GM19468 (cell line): ENCODE results near the gene ADGRA3.
"Not testable (repeated sequence)": the region's sequence is repeated elsewhere in the genome, so short reads cannot be mapped to it uniquely, and the experiment has no call there.

ENCODE experiments used
- ATAC-seq: cut with Tn5 transposase; IDR thresholded peaks from one replicate; pipeline ENCODE4 v1.9.1; 2021; ENCODE audit warnings: mild to moderate bottlenecking, moderate library complexity, moderate number of reproducible peaks; ENCODE audit not compliant: unreplicated experiment; ENCODE audit errors: extremely low read depth

The ADGRA3 gene

DNA sequence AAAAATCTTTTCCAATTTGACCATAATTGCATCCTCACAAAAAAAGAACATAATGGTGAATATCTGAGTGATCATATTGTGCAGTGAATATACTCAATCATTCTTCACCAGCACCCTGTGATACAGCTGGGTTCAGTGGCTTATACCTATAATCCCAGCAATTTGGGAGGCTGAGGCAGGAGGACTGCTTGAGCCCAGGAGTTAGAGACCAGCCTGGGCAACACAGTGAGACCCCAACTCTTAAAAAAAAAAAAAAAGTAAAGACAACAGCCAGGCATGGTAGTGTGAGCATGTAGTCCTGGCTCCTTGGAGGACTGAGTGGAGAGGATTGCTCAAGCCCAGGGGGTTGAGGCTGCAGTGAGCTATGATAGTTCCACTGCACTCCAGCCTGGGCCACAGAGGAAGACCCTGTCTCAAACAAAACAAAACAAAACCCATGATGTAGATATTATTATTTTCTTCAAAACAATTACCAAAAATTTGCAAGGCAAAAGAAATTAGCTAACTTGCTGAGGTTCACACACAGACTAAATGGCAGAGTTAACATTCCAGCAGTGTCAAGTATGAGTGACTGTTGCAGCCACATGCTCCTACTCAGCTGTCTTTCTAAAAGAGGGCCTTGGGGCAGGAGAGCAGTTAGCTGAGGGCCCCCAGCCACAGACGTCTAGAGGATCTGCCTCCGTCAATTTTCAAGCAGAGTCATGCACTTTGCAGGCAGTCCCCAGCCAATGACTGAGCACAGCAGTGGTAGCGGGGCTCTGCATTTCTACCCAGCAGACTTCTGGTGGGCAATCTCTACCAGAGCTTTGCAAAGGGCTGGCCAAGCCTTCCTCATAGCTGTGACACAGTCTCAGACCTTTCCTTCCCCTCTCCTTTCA is 33.4 kb downstream of the ADGRA3 start:
- no peak for ATAC-seq

- ATAC-seq = no peak
Measured at GRCh38 chr4:22480675-22481327, 35.1 kb downstream of the ADGRA3 start.

DNA sequence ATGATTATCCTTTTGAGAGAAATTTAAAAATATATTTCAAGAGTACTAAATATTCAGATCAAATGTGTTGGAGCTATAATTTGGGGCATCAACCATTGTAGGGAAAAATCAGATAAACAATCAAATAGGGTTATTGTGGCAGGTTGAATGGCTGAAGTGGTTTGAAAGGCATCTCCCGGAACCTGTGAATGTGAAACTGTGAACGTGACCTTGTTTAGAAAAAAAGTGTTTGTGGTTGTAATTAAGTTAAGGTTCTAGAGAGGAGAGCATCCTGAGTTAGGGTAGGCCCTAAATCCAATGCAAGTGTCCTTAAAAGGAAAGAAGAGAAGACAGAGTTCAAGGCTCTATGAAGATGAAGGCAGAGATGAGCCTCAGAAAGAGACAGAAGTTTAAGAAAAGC is 37.4 kb downstream of the ADGRA3 start:
- ATAC-seq = no peak

DNA sequence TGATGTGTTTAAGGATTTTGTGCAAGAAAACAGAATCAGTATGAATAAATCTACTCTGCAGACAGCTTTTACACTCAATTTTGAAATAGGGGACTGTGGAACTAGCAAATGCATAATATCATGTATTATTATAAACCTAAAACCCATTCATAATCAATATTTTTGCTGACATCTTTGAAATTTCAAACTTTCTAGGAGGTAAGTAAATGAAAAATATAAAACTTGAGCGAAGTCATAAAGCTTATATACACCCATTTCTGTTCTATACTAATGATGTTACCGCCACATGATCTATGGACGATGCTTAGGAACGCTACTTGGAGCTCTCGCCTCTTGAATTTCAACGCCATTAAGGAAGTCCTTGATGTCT is 38.1 kb downstream of the ADGRA3 start:
- no peak for ATAC-seq

GRCh38 chr4:22477136-22477812 is 38.6 kb downstream of the ADGRA3 start:
- ATAC-seq = no peak

DNA sequence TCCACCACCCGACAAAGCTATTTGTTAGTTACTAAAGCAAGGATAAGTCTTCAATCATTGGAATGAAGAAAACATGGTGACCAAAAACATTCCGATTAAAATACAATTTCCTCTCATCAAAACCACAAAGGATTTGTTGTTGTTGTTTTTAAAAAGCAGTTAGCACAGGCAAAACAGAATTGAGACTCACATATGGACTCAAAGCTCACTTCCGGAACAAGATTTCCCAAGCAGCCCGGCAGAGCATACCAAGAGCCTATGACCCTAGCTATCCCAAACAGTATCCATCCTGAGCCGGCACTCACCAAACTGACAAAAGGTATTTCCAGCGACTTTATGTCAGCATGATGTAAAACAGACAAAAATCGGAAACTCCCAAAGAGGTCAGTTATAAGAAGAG is 39.9 kb downstream of the ADGRA3 start:
- ATAC-seq = no peak

DNA sequence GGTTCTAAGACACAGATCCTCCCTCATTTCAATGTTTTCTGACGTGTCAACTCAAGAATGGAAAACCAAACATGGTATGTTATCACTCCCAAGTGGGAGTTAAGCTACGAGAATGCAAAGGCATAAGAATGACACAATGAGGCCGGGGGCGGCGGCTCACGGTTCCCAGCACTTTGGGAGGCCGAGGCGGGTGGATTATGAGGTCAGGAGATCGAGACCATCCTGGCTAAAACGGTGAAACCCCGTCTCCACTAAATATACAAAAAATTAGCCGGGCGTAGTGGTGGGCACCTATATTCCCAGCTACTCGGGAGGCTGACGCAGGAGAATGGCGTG is 40.6 kb downstream of the ADGRA3 start:
- ATAC-seq = not testable (repeated sequence)

DNA sequence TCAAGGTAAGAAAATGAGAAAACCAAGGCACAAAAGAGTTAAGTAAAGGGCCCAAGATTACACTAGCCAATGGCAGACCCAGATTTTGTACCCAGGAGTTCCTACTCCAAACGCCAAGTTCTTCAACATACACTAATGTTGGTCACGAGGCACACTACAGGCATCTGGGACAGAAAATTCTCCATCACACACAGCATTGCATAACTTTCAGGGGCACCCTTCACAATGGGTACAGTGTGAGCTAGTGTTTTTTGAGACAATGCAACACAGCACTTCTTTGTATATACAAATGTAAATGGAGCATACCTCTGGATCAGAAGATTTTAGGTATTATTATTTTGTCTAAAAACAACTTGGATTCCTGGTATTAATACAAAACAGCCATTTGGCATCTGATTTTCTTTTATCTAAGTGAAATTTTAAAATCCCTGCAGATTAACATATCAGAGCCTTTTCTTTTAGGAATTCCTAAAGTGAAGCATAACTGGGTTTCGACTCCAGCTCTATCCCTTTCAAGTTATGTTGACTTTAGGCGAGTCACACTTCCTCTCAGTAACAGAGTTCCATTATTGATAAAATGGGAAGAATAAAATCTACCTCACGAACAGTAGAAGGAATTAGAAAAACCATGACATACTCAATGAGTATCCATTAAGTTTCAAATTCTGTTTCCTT is 41.1 kb downstream of the ADGRA3 start:
- ATAC-seq = no peak

DNA sequence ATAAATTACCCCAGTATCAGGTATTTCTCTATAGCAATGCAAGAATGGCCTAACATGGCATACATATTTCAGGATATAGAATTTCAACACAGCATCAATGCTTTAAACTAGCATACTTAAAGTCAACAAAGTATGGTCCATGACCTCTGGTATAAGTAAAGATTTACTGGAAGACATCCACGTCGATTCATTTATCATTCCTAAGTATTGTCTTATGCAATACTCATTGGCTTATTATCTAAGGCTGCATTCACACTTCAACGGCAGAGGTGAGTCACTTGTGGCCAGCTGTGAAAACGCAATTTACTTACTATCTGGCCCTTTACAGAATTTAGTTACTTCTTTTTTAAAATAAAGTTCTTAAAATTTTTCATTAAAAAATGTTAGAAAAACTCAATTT is 42.6 kb downstream of the ADGRA3 start:
- no peak for ATAC-seq

GRCh38 chr4:22471999-22472461 is 43.8 kb downstream of the ADGRA3 start:
- no peak for ATAC-seq

DNA sequence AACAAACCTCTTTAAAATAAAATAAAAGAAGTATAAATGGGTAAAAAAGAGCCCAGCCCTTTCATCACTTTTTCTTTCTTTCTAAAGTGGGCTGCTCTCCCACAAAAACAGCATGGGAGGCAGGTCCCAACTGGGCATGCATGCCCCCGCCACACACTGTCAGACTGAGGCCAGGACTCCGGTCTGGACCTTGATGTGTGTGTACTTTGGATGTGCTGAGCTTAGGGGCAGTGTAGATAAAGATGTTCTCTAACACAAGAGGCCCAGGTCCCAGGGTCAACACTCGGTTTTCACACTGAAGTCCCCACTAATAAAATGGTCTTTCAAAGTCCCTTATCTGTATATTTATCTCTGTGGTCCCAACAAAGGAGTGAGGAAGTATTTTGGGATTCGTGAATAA is 44.4 kb downstream of the ADGRA3 start:
- ATAC-seq = no peak

- no peak for ATAC-seq
Measured at GRCh38 chr4:22466581-22466980, 49.3 kb downstream of the ADGRA3 start.

DNA sequence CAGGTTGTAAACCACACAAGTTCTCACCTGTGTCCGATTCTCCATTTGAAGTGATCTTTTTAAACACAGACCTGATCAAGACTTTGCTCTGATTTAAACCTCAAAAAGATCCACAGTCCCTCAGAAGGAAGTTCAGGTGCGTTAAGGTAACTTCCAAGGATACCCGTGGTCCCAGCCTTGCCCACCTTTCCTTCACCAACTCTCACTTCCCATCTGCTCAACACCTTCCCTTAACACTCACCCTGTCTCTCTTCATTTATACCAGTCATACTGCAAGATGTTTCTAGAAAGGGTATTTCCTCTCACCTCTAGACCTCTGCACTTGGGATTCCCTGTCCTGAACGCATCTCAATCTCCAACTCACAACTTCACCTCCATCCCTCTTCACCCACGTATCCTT is 49.9 kb downstream of the ADGRA3 start:
- ATAC-seq = no peak

DNA sequence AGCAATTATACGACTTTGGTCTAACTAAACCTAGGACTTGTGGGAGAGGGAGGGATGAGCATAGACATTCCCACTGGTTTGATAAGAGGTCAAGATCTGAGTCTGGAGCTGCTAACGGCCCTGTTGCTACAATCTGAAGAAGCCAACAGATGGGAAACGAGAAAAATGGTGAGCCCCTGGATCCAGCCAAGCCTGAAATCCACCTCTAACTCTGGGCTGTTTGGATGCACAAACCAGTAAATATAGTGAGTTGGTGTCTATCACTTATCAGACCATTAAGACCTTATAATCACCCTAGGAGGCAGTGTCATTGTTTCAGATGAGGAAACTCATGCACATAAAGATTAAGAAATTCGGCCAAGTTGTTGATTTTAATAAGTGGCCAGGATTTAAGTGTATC is 50.5 kb downstream of the ADGRA3 start:
- no peak for ATAC-seq

GRCh38 chr4:22463179-22463578 is 52.7 kb downstream of the ADGRA3 start:
- ATAC-seq = no peak

- no peak for ATAC-seq
Measured at GRCh38 chr4:22462688-22463087, 53.2 kb downstream of the ADGRA3 start.

DNA sequence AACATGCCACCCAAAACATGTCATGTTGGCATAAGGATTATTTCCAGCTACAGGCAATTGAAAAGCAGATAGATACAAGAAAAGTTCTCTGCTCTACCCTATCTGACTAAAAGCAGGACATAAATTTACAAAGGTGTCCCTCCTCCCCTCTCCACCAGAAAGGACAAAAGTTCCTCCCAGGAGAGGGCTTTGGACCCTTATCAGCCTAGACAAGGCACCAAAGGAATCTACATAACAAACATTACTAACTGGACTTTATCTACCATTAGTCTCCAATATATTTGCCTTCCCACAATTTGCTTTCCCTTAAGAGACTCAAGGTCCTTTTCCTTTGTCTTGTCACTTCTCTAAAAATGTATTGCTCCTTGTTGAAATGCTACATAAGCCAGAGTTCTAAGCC is 55.6 kb downstream of the ADGRA3 start:
- ATAC-seq = no peak

DNA sequence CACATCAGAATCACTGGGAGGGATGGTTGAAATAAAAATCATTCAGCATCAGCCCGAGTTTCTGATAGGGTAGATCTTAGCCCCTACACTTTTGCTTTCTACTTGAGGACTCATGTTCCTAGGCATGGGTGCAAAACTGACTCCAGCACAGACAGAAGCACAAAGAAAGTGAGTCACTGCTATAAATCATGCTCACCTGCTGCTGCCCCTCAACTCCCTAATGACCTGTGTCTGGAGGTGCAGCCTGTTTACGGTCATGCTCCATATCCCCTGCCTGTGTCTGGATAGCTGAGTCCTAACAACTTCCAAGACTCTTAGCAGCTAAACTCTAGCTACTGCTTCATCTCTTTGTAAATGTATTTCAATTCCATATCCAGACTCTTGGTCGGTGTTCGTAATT is 57.8 kb downstream of the ADGRA3 start:
- ATAC-seq = no peak

- ATAC-seq = no peak
Measured at GRCh38 chr4:22457348-22457747, 58.5 kb downstream of the ADGRA3 start.

DNA sequence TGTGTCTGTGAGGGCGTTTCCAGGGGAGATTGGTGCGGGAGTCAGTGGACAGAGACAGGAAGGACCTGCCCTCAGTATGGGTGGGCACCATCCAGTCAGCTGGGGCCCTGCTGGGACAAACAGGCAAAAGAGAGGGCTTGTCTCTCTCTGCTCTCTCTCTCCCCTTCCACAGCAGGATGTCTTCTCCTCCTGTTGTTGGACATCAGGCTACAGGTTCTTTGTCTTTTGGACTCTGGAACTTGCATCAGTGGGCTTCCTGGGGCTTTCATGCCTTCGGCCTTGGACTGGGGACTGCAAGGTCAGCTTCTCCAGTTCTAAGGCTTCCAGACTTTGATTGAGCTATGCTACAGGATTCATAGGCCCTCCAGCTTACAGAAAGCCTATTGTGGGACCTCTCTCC is 59.6 kb downstream of the ADGRA3 start:
- ATAC-seq = no peak

DNA sequence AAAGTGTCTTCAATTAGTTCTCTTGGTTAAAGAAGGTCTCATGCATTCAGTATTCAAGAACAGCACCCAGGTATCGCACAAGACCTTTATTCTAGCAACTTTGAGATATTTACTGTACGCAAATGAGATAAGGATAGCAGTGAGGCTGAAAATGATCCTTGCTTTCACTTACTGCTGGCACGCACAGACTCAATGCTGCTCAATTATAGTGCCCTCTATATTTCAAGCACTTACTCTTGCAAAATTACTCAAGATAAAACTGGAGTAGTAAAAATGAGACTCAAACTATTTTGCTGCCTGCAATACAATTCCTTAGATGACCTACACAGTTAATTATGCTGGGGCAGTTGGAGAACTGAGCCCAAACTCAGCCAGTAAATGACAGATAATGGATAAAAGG is 60.9 kb downstream of the ADGRA3 start:
- no peak for ATAC-seq
